ENCODE data around the gene TNFAIP2.

TNFAIP2 gene

DNA sequence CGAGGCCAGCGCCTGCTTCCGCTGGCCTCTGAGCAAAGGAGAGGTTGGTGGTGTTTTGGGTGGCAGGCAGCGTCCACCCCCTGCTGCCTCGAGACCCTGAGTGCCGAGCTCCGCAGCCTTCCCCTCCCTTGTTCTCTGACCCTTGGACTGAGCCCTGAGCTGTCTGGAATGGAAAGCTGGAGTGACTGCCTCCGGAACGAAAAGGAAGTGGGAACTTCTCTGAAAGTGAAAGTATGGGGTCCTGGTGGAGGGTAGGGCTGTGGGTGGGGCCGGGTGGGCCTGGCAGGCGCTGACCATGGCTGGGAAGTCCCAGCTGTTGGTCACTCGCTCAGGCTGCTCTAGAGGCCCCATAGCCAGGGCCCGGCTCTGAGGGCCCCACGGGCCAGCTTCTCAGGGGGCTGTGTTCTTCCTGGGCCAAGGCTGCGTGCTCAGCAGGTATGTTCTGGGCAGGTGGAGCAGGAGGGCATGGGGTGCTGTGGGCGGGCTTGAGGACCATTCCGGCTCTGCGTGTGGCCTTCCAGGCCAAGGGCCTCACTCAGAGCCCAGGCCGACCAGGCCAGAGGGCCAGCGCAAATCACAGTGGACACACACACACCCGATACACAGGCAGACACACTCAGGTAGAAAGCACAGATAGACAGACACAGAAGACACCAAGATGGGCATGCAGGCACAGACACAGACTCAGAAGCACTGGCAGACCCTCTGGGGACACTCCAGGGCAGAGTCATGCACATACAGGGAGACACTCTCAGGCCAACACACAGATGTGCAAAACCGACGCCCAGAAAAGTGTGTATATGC, 28.7 kb upstream of the TNFAIP2 start, which contains the start of gene EXOC3L4:
EXOC3L4 (plus strand) TSS at position 320 of the 804 bp plus-strand sequence. CDS start 5,495 bp downstream, outside the sequence.
- no peak for DNase-seq

DNA sequence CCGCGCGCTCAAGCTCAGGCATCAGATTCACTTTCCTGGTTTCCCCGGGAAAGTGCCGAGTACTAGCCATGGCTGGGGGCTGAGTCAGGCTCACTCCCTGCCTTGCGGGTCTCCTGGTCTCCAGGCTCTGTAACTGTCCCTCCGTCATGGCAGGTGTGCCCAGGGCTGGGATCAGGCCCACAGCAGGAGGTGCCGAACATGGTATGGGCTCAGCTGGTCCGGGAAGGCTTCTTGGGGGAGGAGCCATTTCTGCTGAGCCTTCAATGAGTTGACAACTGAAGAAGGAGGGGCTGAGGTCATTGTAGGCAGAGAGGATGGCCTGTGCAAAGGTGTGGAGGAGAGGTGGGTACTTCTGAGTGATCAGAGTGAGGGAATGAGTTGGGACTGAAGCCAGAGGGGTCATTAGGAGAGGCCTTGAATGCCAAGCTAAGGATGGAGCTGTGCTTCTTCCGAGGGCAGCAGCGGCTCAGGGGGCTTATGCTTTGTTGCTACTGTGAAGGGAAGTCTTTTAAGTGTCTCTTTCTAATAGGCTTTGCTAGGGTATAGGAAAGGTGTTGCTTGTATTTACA, 28.0 kb upstream of the TNFAIP2 start:
- DNase-seq, result no peak

DNA sequence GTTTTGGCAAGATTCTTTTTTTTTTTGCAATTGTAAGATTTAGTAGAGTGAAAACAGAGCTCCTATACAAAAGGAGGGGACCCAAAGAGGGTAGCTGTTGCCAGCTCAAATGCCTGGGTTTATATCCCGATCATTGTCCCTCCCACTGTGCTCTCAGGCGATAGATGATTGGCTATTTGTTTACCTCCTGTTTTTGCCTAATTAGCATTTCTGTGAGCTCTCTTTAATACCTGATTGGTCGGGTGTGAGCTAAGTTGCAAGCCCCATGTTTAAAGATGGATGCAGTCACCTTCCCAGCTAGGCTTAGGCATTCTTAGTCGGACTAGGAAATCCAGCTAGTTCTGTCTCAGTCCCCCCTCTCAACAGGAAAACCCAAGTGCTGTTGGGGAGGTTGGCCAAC, 26.9 kb upstream of the TNFAIP2 start:
- DNase-seq, result no peak

DNA sequence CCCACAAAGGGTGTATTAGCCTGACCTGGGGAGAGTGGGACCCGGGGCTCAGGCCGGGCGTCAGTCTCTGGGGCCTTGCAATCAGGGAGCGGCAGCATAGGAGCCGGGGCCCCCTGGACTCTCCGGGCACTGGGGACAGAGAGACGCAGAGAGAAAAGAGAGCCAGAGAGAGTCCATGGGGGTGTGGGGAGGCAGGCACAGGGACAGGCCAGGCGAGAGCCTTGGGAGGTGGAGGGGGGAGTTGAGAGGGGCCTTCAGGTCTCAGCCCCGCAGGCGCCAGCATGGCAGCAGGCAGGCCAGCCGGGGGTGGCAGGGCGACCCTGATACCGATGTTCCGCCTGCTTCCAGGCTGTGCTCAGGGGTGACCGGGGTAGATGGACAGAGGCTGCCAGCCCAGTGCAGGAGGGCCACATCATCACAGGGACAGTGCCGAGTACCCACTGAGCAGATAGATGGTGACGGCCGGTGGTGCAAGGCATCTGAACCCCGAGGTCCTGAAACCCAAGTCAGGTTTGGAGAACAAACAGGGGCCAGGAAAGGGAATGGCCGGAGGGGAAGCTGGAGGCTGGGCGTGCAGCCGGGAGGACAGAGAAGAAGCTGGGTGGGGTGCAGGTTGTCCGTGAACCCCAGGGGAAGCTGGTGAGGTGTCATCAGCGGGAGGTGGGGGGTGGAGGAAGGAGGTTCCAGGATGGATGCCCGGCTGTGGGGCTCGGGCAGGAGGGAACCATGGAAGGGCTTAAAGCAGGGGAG, 25.8 kb upstream of the TNFAIP2 start:
- no peak for DNase-seq

DNA sequence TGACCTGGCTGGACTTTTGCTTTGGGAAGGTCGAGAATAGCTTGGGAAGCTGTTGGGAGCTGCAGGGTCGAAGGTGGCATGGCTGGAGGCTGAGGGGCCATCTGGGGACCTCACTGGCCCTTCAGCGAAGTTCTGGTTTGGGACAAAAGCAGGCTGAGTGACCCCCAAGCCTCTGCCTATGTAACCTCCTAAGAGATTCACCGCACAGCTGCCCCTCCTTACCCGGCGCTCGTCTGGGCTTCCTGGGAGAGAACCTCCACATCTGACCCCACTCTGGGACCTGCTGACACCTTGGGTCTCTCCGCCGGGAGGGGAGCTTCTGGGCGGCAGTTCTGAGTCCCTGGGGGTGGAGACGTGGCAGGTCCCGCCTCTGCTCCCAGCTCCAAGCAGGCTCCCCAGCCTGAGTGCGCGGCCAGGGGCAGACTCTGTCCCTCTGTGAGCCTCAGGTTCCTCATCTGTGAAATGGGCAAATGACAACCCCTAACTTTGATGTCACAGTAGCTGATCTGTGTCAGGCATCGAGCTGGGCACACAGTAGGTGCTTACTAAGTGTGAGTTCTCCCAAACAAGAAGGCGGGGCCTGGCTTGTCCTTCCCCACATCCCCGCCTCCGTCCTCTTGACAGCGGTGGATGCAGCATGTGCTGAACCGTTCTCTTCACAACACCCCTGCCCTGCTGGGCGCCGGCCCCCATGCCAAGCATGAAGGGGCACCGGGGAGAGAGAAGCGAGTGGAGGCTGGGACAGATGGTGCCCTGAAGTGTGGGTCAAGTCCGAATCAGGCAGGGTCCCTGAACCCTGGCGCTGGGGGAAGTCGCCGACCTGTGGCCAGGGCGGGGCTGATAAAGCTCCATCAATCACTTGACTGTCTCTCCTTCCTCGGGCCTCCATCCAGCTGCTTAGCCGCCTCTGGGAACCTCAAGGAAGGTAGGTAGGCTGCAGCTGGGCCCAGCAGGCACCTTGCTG, 25.0 kb upstream of the TNFAIP2 start:
- no peak for DNase-seq

DNA sequence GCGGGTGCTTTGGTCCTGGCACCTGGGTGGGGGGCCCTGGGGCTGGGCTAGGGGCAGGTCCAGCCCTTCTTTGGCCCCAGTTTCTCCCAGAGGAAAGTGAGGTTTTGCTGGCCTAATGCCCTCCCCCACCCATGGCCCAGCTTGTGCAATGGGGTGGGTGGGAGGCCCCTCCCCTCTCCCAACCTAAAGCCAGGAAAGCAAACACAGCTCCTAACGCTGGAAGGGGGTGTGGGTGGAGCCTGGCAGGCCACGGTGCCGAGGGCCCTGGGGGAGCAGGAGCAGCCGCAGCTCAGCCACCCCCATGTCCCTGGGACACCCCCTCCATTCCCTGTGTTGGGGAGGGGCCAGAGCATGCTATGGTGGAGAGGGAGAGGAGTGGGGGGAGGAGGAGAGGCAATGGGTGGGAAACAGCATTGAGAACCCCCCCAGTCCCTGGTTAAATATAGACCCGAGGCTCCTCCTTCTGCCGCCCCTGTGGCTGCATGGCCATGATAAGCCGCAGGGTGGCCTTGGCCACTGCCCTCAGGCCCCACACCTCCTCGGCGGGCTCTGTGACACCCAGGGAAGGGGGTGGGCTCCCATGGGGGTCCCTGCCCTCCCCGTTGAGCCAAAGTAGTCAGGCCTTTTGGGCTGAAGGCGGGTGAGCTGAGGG, 24.1 kb upstream of the TNFAIP2 start:
- DNase-seq, result no peak

DNA sequence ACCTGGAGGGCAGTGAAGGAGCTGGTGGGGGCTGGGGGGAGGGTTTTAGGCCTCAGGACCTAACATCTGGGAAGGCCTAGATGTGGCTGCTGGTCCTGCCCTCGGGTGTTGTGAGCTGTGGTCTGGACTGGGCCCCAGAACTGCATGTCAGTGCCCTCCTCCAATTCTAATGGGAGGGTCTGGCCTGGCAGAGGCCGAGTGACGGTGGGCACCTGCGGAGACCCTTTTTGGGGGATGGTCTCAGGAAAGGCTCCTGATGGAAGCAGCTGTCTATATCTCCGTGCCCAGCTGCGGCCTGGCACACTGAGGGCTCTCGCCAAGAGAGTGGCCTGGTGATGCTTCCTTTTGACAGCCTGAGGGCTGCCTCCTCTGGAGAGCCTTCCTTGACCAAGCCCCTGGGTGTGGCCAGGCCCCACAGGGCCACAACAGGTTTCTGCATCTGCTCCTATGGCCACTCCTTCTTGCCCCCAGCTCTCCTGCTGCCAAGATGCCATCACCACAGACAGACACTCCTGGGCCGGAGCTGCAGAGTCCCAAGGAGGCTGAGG, 23.5 kb upstream of the TNFAIP2 start:
- DNase-seq, result no peak

DNA sequence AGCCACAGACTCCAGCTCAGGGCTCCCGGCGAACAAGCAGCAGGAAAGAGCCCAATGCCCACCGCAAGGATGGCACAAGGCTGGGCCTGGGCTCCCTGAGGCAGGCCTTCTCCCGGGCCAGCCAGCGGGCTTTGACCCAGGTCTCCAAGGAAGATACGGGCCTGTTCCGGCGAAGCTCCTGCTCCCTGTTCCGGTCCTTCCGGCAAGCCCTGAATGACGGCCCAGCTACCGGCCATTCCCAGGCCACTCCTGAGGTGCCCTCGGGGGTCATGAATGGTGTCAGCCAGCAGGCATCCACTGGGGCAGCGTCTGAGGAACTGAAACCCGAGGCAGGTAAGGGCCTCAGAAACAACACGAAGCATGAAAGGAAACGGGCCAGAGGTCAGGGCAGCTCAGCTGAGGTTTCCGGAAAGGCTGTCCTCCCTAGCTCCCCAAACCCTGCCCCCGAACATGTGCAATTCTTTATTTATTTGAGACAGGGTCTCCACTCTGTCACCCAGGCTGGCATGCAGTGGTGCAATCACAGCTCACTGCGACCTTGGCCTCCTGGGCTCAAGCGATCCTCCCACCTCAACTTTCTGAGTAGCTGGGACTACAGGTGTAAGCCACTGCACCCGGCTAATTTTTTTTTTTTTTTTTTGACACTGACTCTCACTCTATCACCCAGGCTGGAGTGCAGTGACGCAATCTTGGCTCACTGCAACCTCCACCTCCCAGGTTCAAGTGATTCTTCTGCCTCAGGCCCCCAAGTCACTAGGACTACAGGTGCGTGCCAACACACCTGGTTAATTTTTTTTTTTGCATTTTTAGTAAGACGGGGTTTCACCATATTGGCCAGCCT, 22.8 kb upstream of the TNFAIP2 start:
- DNase-seq, result no peak

DNA sequence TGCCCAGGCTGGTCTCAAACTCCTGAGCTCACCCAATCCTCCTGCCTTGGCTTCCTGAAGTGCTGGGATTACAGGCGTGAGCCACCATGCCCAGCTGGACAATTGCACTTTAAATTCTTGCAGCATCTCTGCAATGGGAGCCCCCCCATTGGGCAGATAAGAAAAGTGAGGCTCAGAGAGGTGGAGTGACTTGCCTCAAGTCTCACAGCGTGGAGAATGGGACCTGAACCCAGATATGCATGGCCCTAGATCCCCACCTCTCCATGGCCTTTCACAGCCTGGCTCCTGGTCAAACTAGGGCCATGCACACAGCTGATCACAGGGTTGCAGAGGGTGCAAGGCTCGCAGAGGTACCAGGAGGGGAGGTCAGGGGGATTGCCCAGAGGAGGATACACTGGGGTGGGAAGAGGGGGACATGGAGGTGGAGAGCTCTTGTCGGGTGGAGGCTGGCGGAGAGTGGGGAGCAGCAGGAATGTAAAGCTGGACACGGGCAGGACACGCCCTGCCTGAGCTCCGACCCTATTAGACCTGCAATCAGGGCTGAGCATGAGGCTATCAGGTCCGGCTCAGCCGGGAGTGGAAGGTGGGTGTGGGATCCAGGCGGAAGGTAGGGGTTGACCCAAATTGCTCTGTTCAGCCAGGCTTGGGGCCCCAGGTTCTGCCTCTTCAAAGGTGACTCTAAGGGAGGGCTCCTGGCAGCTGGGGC, 21.9 kb upstream of the TNFAIP2 start:
- no peak for DNase-seq

DNA sequence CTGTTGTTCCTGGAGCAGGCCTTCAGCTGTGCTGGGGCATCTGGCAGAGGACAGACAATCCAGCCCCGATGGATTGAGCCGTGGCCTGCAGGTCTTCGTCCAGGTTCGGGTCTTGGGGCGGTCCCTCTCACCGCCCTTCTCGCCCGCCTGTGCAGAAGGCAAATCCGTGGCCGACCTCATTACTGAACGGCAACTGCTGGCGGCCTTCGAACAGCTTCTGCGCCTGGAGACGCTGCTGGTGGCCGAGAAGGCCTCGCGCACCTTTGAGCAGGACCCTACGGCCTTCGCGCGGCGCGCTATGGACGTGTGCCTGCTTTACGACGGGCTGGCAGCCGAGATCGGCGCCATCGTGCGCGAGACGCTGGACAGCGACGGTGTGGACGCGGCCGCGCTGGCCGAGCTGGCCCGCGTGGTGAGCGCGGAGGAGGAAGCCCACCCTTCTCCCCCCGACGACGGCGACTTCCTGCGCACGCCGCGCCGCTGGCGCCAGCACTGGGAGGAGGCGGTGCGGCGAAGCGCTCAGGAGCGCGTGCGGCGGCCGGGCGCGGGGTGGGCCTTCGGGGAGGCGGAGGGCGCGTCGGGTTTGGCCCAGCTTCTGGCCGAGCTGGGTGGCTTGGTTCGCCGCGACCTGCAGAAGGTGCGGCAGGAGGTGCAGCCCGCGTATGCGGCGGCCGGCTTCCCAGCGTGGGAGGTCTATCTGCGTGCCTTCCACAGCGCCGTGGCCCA, 21.1 kb upstream of the TNFAIP2 start:
- DNase-seq, result no peak

DNA sequence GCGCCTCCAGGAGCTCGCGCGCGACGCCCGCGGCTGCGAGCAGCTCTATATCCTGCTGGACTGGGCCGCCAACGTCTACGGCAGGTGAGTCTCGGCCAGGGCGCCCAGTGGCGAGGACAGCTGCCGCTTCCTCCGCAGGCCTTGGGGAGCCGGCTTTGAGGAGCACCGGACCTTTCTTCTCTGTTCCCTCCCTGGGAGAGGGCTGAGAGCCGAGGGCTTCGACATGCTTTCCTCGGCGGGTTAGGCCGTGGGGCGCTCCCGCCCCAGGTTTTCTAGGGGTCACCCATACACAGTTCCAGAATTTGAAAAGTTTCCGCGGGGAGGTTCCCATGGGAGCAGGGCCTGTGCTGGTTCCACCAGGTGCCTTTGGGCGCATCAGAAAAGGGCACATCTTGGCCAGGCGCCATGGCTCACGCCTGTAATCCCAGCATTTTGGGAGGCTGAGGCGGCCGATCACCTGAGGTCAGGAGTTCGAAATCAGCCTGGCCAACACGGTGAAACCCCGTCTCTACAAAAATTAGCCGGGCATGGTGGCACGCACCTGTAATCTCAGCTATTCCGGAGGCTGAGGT, 20.5 kb upstream of the TNFAIP2 start:
- DNase-seq, result no peak

DNA sequence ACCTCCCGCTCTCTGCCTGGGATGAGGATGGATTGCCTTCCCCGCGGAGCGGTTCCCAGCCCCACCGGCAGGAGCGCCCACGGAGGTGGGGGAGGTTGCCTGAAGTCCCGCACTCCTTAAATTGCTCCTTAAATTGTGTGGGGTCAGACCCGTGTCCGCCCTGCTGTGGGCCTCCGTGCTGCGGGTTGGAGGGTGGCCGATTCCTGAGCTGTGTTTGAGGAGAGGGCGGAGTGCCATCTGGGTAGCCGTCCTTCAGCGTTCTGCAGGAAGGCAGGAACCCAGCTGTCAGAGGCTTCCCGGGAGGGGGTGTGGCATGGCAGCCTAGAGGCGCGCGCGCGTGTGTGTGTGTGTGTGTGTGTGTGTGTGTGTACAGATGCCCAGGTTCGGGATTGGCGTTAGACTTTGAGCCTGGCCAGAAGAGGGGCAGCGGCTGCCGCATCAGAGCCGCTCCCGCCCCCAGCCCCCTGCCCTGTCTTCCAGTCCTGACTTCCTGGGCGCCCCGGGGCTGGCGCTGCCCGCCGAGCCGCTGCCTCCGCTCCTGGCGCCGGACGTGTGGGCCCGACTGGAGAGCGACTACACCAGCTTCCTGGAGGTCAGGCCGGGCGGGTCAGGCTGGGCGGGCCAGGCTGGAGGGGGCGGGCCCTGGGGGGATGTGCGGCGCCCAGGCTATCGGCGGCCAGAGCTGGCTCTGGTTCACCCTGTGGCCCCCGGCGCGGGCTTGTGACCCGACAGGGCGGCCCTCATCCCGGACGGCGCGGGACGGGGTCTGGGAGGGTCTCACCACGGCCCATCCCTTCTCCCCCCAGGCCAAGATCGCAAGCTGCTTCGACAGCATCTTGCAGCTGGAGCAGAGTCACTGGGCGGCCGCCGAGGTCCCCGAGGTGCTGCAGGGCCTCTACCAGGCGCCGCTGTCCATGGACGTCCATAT, 19.5 kb upstream of the TNFAIP2 start:
- no peak for DNase-seq

DNA sequence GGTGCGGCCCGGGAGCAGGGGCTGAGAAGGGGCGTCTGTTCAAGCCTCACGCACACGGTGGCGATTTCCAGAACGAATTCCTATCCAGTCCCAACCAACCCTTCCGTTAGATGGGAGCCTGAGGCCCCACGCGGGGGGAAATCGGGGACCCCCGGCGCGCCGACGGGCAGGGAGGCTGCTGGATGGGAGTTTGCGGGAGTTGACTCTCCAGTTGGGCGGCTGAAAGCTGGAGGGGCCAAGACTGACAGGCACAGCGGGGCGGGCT, 18.9 kb upstream of the TNFAIP2 start:
- no peak for DNase-seq

DNA sequence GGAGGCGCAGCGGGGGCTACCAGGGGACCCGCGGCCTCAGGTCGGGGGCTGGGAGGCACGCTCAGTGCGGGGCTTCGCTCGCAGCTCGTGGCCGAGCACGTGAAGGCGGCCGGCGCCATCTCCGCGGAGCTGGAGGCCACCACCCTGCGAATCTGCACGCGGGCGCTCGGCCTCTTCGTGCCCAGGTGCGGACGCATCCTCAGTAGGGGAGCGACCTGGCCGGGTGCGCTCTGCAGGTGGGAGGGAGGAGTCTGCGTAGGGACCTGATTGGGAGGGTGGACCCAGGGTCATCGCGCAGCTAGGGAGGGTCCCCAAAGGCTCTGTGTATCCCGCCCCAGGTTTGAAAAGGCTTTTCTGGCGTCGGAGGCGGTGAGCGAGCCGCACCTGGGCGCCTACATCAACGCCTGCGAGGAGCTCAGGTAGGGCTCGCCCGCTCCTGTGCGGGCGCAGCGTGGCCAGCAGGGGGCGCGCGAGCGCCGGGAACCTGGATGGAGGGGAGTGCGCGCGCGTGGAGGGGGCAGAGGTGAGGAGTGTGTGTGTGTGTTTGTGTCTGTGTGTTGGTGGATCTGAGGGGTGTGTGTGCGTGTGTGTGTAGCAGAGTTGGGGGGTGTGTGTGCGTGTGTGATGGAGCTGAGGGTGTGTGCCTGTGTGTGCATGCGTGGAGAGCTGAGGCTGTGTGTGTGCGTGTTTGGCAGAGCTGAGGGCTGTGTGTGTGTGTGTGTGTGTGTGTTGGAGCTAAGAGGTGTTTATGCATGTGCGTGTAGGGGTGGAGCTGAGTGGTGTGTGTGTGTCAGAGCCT, 18.4 kb upstream of the TNFAIP2 start:
- peak in 24 of 51 donors; percentile 11 to 70 (median 34) for DNase-seq

DNA sequence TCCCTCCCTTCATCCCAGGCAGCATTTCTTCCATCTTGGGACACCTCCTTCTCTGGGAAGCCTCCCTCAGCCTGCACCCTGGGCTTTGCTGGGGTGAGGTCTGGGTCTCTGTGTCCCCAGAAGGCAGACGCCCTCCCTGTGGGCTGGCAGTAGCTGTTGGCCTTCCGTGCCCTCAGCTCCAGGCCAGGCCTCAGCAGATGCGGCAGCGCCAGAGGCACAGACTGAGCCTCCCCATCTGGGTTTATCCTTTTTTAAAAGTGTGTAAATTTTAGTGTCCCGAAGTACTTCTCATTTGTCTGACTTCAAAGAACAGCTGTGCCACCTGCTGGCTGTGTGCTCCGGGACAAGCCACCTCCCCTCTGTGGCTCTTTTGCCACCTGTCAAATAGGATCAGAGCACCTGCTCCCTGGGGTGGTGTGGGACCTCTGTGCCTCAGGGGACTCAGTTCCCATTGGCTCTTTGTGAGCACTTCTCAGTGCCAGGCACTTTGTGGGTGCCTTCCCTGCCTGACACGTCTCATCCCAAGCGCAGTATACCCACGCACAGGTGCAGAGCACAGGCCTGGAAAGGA, 17.6 kb upstream of the TNFAIP2 start:
- DNase-seq, result no peak

DNA sequence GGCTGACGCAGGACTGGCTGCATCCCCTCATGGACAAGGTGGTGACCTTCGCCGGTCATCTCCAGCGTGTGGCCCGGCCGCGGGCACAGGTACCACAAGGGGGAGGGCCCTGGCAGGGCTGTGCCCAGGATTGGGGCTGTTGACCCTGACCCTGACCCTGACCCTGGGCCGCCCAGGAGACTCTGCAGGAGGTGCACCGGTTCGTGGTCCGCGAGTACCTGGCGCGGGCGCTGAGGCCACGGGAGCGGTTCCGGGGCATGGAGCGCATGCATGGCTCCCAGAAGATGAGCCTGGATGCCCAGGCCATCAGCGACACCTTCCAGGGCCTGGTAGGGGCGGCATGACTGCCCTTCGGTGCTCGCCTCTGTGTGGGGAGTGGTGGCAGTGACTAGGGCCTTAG, 15.8 kb upstream of the TNFAIP2 start:
- DNase-seq, result no peak
